Stimulated activated CD8-positive, alpha-beta memory T cell treated with anti-CD3 and anti-CD28 coated beads, Interleukin-2, amount 100 ng/mL, for 48 hours (primary cell): ENCODE measurements around the gene FGF12.

ENCODE experiments used
- DNase-seq, 2 donors: peaks; one replicate each; pipeline ENCODE4 v3.0.0-alpha.2; 2020; ENCODE audit warnings: low read depth in 2 of 2

Gene FGF12

DNA sequence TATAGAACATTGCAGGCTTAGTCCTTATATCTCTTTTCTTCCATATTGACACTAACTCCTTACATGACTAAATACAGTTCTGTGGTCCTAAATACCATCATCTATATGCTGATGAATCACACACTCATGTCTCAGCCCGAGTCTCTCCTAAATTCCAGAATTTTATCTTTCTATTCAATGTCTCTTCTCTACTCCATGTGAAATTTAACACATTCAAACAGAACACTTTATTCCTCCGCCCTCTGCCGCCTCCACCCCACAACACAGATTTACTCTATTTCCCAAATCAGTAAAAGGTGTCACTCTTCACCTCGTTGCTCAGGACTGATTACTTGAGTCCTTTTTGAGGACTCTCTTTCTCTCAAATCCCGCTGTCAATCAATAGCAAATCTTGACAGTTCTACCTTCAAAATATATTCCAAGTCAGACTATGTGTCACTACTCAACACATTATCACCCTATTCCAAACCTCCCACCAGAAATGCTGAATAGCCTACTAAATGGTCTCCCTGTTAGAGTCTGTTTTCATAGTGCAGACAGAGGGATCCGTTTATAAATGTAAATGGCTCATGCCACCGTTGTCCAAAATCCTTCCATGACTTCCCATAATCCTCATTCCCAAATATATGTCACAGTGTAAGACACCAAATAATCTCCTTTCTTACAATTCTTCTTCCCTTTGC is 230.3 kb downstream of the FGF12 start:
- no peak for DNase-seq

GRCh38 chr3:192494174-192494573 is 233.2 kb downstream of the FGF12 start:
- DNase-seq = no peak

- no peak for DNase-seq
Observed at GRCh38 chr3:192490720-192491119, 236.6 kb downstream of the FGF12 start.

DNA sequence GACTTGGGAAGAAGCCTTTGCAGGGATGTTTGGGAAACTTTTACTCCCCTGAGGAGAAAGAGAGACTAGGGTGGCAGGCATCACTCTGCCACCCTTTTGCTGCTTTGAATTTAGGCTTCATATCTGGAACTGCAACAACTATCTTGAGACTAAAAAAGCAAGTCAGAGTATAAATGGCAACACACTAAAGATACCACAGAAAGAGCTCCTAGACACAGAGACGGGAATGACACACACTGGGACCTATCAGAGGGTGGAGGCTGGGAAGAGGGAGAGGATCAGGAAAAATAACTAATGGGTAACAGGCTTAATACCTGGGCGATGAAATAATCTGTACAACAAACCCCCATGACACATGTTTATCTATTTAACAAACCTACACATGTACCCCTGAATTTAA is 237.8 kb downstream of the FGF12 start:
- DNase-seq = no peak

- no peak for DNase-seq
Observed at GRCh38 chr3:192487033-192487432, 240.3 kb downstream of the FGF12 start.

- DNase-seq = no peak
Observed at GRCh38 chr3:192482809-192483208, 244.5 kb downstream of the FGF12 start.

GRCh38 chr3:192482391-192482790 is 244.9 kb downstream of the FGF12 start:
- no peak for DNase-seq

GRCh38 chr3:192481638-192482037 is 245.7 kb downstream of the FGF12 start:
- DNase-seq = no peak

GRCh38 chr3:192467230-192468140 is 259.9 kb downstream of the FGF12 start:
- DNase-seq = peak; percentile 4 to 21

GRCh38 chr3:192449036-192449435 is 278.3 kb downstream of the FGF12 start:
- DNase-seq = no peak

DNA sequence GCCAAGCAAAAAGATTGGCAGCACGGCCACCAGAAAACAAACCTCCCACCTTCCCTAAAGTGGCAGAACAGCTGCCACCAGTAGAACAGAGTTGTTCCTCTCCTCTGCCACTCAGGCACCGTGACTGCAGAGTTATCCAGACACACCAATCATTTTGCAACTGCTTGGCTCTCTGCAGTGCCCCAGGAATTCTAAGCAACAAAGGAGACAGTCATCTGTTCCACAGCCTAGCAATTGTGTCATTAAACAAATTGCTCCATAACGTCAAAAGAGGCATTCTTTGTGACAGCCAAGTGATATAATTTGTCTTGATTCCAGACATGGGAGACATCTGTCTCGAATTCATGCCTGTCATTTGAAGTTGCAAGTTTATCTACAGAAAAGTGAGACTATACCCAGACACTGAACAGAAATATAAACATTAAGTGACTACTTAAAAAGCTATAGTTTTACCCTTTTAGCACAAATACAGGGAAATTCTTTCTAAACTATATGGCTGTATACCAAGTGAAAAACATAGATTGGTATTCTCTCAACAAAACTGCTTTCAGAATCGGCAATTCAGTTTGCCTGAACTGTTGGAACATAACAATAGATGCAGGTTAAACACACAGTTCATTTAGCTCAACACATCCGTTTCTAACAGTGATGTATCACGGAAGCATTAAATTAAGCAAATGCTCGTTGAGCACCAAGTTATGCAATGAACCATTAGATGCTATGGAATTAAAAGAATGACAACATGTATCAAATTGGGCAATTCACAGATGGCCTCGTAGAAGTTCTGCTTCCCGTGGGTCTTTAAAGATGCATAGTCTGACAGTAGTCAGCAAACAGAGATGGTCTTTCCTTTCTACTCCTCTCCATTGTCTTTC is 281.3 kb downstream of the FGF12 start:
- DNase-seq = no peak

- no peak for DNase-seq
Observed at GRCh38 chr3:192444791-192445106, 282.6 kb downstream of the FGF12 start.

- DNase-seq = peak; percentile 24 to 33
Observed at GRCh38 chr3:192444096-192444790, 283.1 kb downstream of the FGF12 start.

- no peak for DNase-seq
Observed at GRCh38 chr3:192435241-192435640, 292.1 kb downstream of the FGF12 start.

DNA sequence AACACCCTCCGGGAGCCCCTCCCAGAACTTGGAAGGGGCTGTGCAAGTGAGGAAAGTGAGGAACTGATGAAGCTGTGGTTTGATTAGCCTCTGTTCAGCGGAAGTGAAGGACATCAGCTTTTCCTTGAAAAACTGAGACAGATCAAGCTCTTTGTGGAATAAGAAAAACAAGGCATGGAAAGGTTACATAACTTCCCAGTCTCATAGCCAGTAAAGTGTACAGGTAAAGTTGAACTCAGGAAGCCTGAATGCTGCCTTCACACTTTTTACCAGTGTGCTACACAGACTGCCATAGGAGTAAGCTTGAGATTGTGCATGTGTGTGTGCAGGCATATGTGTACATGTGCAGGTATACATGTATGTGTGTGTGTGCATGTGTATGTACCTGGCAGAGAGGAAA is 293.2 kb downstream of the FGF12 start:
- DNase-seq = no peak

DNA sequence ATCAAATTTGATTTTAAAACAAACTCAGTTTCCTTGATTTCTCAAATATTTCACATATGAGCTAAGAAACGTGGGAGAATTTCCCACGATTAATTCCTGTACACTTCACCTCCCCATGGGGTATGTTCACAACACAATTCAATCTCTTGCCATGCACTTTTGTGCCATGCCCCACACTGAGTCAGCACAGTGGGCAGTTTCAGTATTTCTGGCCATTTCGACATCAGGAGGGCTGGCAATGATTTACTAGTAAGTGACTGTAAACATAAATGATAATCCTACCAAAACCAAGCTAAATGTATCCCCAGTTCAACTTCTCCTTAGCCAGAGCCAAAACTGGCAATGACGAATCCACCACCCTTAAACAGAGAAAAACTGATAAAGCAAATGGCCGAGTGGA is 293.6 kb downstream of the FGF12 start:
- DNase-seq = no peak

DNA sequence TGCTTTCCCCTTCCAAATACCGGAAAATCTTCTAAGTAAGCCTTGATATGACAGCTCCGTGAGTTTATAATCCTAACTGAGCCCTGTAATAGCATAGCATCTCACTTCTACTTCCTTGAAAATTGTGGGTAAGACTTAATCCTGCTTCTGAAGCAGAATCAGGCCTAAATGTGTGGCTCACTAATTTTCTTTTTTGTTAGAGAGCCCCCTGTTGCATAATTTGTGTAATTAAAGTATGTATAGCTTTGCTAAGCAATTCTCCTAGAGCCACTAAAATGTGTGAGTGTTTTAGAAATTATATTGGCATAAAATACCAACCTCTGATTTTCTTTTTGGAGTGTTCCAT is 304.4 kb downstream of the FGF12 start:
- DNase-seq = no peak

GRCh38 chr3:192422321-192422996 is 304.9 kb downstream of the FGF12 start:
- no peak for DNase-seq

GRCh38 chr3:192419312-192419711 is 308.0 kb downstream of the FGF12 start:
- no peak for DNase-seq

DNA sequence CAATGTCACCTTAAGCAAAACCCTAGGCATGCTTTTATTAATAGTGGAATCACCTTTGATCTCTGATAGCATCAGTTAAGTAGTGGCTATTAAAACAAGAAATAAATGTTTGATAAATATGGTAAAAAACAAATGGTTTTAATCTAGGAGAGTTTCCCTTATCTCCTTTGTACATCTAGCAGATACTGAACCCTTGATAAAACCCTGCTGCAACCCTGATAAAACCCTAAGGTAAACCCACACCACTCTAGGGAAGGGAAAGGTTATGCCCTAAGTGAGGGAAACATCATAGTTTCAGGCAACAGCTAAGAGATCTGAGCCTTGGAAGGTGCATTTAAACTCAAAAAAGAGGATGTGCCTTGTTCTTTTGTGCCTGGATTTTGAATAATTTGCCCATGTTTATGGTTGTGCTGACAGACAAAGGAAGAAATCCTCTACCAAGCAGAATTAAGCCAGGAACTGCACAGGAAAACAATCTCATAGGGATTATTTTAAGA is 309.7 kb downstream of the FGF12 start:
- DNase-seq = no peak

DNA sequence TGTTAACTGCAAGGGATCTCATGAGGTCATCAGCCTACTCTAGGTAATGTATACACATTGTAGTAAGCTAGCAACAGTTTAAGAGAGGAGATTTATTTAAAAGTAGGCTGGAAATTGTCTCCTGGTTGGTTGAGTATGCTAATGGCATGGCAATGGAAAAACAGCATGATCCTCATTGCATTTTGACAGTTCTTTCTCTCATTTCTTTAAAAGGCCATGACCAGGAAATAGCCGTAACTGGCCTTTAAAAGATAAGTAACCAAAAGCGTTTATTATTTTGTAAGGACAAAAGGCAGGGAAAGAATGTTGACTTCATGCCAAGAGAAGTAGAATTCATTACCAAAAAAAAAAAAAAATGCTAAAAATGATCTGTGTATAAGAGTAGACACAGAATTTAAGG is 310.3 kb downstream of the FGF12 start:
- DNase-seq = no peak
